Ishikawa (cell line): Measurements from ENCODE around the gene ROR1.

ENCODE experiments used
- CEBPB ChIP-seq: IDR thresholded peaks from 2 replicates; pipeline ENCODE4 v1.6.1; 2012
- CREB1 ChIP-seq: IDR thresholded peaks from 2 replicates; pipeline ENCODE4 v1.6.1; 2012; ENCODE audit warnings: low read depth
- EGR1 ChIP-seq: IDR thresholded peaks from 2 replicates; pipeline ENCODE4 v1.6.1; 2012
- EP300 ChIP-seq: IDR thresholded peaks from 2 replicates; pipeline ENCODE4 v1.6.1; 2012; ENCODE audit warnings: borderline replicate concordance
- FOXM1 ChIP-seq: IDR thresholded peaks from 2 replicates; pipeline ENCODE4 v1.6.1; 2012; ENCODE audit warnings: low read depth, borderline replicate concordance
- MAX ChIP-seq: IDR thresholded peaks from 2 replicates; pipeline ENCODE4 v1.6.1; 2012
- NFIC ChIP-seq: IDR thresholded peaks from 2 replicates; pipeline ENCODE4 v1.6.1; 2012
- RAD21 ChIP-seq: IDR thresholded peaks from 2 replicates; pipeline ENCODE4 v1.6.1; 2012; ENCODE audit warnings: low read depth
- TAF1 ChIP-seq: IDR thresholded peaks from 2 replicates; pipeline ENCODE4 v1.6.1; 2012; ENCODE audit warnings: low read depth, mild to moderate bottlenecking
- TCF12 ChIP-seq: IDR thresholded peaks from 2 replicates; pipeline ENCODE4 v1.6.1; 2012; ENCODE audit warnings: low read depth
- TEAD4 ChIP-seq: IDR thresholded peaks from 2 replicates; pipeline ENCODE4 v1.6.1; 2012
- USF1 ChIP-seq: IDR thresholded peaks from 2 replicates; pipeline ENCODE4 v1.6.1; 2012
- YY1 ChIP-seq: IDR thresholded peaks from 2 replicates; pipeline ENCODE4 v1.6.1; 2012; ENCODE audit warnings: low read depth
- ZBTB7A ChIP-seq: IDR thresholded peaks from 2 replicates; pipeline ENCODE4 v1.6.1; 2012; ENCODE audit warnings: low read depth
- TF ChIP-seq, protein P1 (sequence below): IDR thresholded peaks from 2 replicates; pipeline ENCODE4 v1.6.1; 2012; ENCODE audit warnings: low read depth, mild to moderate bottlenecking

ROR1 gene

DNA sequence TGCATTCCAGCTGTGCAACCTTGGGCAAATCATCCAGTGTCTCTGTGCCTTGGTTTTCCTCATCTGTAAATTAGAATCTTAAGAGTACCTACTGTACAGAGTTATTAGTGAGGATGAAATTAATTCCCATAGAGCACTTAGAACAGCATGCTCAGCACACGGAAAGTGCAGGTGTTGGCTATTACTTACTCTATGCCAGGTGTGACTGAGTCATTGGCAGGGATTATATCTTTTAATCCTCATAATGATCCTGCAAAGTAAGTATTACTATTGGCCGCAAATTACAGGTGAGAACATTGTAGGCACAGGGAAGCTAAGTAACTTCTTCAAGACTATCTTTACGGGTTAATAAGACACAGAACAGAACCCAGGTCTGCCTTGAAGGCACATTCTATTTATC, 423.3 kb downstream of the ROR1 start:
- TF ChIP-seq TEAD4 (no peak), RAD21 (no peak), CEBPB (no peak), ZBTB7A (no peak), TCF12 (no peak), EGR1 (no peak), NFIC (no peak), FOXM1 (no peak), CREB1 (no peak)
- TF ChIP-seq, protein P1, sequence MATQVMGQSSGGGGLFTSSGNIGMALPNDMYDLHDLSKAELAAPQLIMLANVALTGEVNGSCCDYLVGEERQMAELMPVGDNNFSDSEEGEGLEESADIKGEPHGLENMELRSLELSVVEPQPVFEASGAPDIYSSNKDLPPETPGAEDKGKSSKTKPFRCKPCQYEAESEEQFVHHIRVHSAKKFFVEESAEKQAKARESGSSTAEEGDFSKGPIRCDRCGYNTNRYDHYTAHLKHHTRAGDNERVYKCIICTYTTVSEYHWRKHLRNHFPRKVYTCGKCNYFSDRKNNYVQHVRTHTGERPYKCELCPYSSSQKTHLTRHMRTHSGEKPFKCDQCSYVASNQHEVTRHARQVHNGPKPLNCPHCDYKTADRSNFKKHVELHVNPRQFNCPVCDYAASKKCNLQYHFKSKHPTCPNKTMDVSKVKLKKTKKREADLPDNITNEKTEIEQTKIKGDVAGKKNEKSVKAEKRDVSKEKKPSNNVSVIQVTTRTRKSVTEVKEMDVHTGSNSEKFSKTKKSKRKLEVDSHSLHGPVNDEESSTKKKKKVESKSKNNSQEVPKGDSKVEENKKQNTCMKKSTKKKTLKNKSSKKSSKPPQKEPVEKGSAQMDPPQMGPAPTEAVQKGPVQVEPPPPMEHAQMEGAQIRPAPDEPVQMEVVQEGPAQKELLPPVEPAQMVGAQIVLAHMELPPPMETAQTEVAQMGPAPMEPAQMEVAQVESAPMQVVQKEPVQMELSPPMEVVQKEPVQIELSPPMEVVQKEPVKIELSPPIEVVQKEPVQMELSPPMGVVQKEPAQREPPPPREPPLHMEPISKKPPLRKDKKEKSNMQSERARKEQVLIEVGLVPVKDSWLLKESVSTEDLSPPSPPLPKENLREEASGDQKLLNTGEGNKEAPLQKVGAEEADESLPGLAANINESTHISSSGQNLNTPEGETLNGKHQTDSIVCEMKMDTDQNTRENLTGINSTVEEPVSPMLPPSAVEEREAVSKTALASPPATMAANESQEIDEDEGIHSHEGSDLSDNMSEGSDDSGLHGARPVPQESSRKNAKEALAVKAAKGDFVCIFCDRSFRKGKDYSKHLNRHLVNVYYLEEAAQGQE: no peak

DNA sequence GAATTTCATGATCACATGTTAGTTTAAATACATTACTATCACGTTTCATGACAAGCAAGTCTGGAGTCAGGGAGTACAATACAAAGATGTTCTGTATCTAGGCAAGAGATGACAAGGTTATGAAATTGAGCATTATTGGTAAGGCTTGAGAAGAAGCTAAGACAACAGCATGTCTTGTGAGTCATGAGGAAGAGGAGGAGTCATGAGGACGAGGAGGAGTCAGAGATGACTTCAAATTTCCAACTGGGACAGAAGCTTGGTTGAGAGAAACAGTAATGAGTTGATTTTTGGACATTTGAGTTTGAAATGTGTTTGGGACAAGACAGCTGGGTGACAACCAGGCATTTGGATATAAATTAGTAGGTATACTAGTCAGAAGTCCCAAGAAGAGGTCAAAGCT, 425.3 kb downstream of the ROR1 start:
- TF ChIP-seq TEAD4: no peak

- TF ChIP-seq CREB1 (no peak), ZBTB7A (no peak), TAF1 (no peak), RAD21 (no peak), TEAD4 (no peak), YY1 (no peak), FOXM1 (no peak), NFIC (no peak), EP300 (no peak), MAX (no peak), CEBPB (no peak), EGR1 (no peak), USF1 (no peak), TCF12 (no peak)
- TF ChIP-seq, protein P1: no peak
Observed at GRCh38 chr1:64200064-64200463, 426.2 kb downstream of the ROR1 start.

DNA sequence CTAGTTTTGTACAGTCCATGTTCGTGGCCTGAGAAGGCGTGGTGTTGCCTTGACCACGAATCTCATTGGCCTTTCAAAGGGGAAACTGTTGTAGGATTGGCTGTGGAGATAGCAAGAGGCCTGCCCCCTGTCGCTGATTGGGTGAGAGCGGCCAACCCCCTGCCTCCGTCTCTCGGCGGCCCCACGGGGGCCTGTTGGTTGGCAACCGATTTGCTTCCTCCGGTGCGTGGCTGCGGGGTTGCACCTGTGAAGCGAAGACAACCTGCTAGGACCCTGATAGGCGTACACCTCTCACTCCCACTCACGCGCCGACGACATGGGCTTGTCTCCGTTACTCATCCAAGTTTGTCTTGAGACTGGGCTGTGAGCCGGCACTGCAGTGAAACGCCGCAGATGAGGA, 429.6 kb downstream of the ROR1 start, which contains the start of gene UBE2U:
Gene UBE2U (plus strand): TSS at position 204 of the 400 bp plus-strand sequence. CDS start 428 bp downstream, outside the sequence.
- TF ChIP-seq NFIC: no peak
- TF ChIP-seq ZBTB7A: no peak
- TF ChIP-seq EGR1: no peak
- no peak for TF ChIP-seq YY1
- no peak for TF ChIP-seq RAD21
- TF ChIP-seq CEBPB: no peak
- TF ChIP-seq USF1: no peak
- no peak for TF ChIP-seq MAX
- no peak for TF ChIP-seq TCF12
- no peak for TF ChIP-seq TAF1
- TF ChIP-seq, protein P1: no peak

- TF ChIP-seq MAX (no peak), TEAD4 (no peak), CEBPB (no peak), RAD21 (no peak), NFIC (no peak), YY1 (no peak), EP300 (no peak), FOXM1 (no peak), USF1 (no peak), ZBTB7A (no peak), CREB1 (no peak), TAF1 (no peak), TCF12 (no peak), EGR1 (no peak)
- TF ChIP-seq, protein P1: no peak
Observed at GRCh38 chr1:64209221-64209620, 435.4 kb downstream of the ROR1 start.
